ENCODE data around the gene OVCH1. TPM values are rescaled to one million over a fixed set of nuclear protein-coding genes. Genes with fewer than 3 reads are reported as not detected.
A peak's percentile ranks its signal among the peaks of the same experiment; 100 is the strongest.

OVCH1 gene
- total and polyA plus RNA-seq, 4 experiments from 2014 or later, result not detected

DNA sequence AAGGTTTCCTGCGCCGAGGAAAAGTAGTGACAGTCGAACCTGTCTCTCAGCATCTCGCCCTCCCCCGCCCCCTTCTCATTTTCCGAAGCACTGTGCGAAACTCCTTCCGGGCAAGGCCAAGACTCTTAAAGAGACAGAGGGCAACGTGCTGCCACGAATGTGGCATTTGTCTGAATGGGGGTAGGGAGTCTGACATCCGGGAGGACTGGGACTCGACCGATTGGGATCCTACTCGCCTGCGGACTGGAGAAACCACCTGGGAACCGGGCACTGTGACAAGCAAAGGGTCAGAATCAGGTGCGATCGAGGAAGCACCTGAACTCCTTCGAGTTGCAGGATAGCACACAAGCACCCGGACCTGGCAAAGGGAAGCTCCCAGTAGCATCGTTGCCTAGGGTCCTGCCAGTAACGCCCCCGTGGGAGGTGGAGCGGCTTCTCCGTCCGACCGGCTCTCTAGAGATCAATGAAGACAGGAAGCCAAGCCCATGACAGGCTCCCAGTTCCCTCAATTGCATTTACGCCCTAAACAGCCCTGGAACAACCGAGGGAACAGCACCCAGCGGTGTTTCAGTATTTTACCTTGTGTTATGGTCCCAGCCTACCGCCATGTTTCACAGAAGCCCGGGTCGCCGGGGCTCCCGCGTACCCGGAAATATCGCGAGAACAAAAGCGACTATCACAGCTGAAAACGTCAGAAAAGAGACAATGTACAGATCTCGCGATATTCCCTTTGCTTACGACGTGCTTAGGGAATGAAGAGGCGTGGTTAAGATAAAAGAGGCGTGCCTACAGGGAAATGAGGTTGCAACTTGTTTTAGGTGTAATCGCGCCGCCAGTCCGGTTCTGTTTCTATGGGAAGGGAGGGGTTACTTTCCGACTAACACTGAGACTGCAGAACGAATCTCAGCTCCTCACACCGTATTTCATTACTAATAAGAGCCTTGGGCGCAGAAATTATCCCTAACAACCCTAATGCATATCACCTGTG lies 116.7 kb downstream of the OVCH1 start, which contains the start of gene ERGIC2:
Gene ERGIC2 (minus strand): TSS at position 637 of the 988 bp plus-strand sequence. CDS start 9,539 bp downstream, outside the sequence.
- Mint-ChIP-seq H3K9me3 (no peaks in the 10 kb centered on the region), H3K27me3 (no peaks in the 10 kb centered on the region), H3K27ac (peak within 1 kb of the TSS; percentile 94 to 99 (median 98)), H3K4me1 (peaks cover 24 to 57% (median 46%) of the 10 kb centered on the region in 4 donors), H3K36me3 (peaks cover 4 to 16% of the 10 kb centered on the region in 2 donors), H3K4me3 (peak within 1 kb of the TSS; percentile 89 to 98 (median 94))
- H3K36me3 ChIP-seq (ENCODE audit: insufficient read depth, low read length), result no peaks in the 10 kb centered on the region
- POLR2A ChIA-PET (ENCODE audit: partially characterized antibody), result interaction anchor here (0.6 to 2.2 kb wide), 20 partner anchors 9 to 1945 kb away, joined by 3 to 38 read pairs (median 4); partner anchors contain the start of genes CAPRIN2, CCDC91, IPO8 and SINHCAF
- intact Hi-C loops (cut with micrococcal nuclease), result loop anchor here (1.0 to 5.0 kb wide), 6 partner anchors 9 to 1946 kb away; partner anchors contain the start of genes IPO8 and SINHCAF
- no peaks in the 10 kb centered on the region for H3K9me3 ChIP-seq (ENCODE audit: control insufficient read depth in 1 of 2, low read length in 2 of 2)
- peak within 1 kb of the TSS; percentile 92 to 100 for H3K4me3 ChIP-seq (ENCODE audit: low read length in 2 of 2)
- H3K27me3 ChIP-seq (ENCODE audit: insufficient read depth, low read length), result no peaks in the 10 kb centered on the region
- CTCF ChIA-PET (ENCODE audit: partially characterized antibody), result interaction anchor here (1.4 to 1.6 kb wide), 2 partner anchors 47 to 277 kb away, joined by 6 to 12 read pairs; no protein-coding TSS in a partner anchor
- peak; percentile 93 to 96 (median 96) for DNase-seq
- H3K4me1 ChIP-seq (ENCODE audit: insufficient read depth, low read length), result peaks cover 27% of the 10 kb centered on the region
- H3K27ac ChIP-seq (ENCODE audit: low read depth, low read length), result peak within 1 kb of the TSS; percentile 95

Other genes starting within 250 kb of the OVCH1 start
- gene ERGIC2, start 116.5 kb downstream of the OVCH1 start, total RNA-seq, result 10 to 100 TPM; 74.9 to 82.9 TPM
- gene ERGIC2, start 116.5 kb downstream of the OVCH1 start, polyA plus RNA-seq, result 100 to 1,000 TPM in 1 of 2 donors, 10 to 100 TPM in 1; 94.9 to 104 TPM

All from CD4-positive, alpha-beta memory T cell (primary cell).